Natural killer cell (primary cell): ENCODE measurements around the gene CCER1. TPM values are rescaled to one million over a fixed set of nuclear protein-coding genes. Genes with fewer than 3 reads are reported as not detected.

Source experiments
- ATAC-seq, 3 donors: fragments of 150-1000 bp in 2 of 3; fragments of 200-7000 bp in 1 of 3; cut with Tn5 transposase; 1 replicate in 1 of 3; 2 replicates in 2 of 3; pipeline ENCODE4 v1.10.0; 2021; ENCODE audit warnings: mild to moderate bottlenecking in 2 of 3, moderate library complexity in 2 of 3
- DNase-seq, 2 donors: peaks; one replicate each; pipeline versions ENCODE4 v3.0.0 to v3.0.0-alpha.2; 2013 to 2021; ENCODE audit warnings: mixed read lengths in 1 of 2
- H3K27ac ChIP-seq: one replicate; pipeline ENCODE4 v1.5.1; 2013; ENCODE audit warnings: mild to moderate bottlenecking, low read length
- H3K27me3 ChIP-seq: one replicate; pipeline ENCODE4 v1.6.1; 2013; ENCODE audit warnings: low read length; ENCODE audit not compliant: control insufficient read depth, insufficient read depth
- H3K36me3 ChIP-seq: one replicate; pipeline ENCODE4 v1.6.1; 2013; ENCODE audit warnings: low read length; ENCODE audit not compliant: control insufficient read depth, insufficient read depth
- H3K4me1 ChIP-seq: one replicate; pipeline ENCODE4 v1.6.1; 2013; ENCODE audit warnings: low read length; ENCODE audit not compliant: control insufficient read depth, insufficient read depth
- H3K4me3 ChIP-seq: one replicate; pipeline ENCODE4 v1.5.1; 2013; ENCODE audit warnings: low read length
- H3K9me3 ChIP-seq: one replicate; pipeline ENCODE4 v1.6.1; 2013; ENCODE audit warnings: low read length; ENCODE audit not compliant: control insufficient read depth, insufficient read depth
- H3K27ac Mint-ChIP-seq, 2 donors: one replicate each; pipeline ENCODE4 v1.8.0; 2022; ENCODE audit warnings: mild to moderate bottlenecking in 2 of 2, mixed read lengths in 2 of 2, moderate library complexity in 1 of 2
- H3K27me3 Mint-ChIP-seq, 2 donors: one replicate each; pipeline ENCODE4 v1.8.0; 2022; ENCODE audit warnings: low read depth in 2 of 2, mixed read lengths in 2 of 2
- H3K36me3 Mint-ChIP-seq: one replicate; pipeline ENCODE4 v1.8.0; 2022; ENCODE audit warnings: mixed read lengths
- H3K4me1 Mint-ChIP-seq, 2 donors: one replicate each; pipeline ENCODE4 v1.8.0; 2022; ENCODE audit warnings: mixed read lengths in 2 of 2
- H3K4me3 Mint-ChIP-seq: one replicate; pipeline ENCODE4 v1.8.0; 2022; ENCODE audit warnings: mild to moderate bottlenecking, moderate library complexity, mixed read lengths
- H3K9me3 Mint-ChIP-seq, 2 donors: one replicate each; pipeline ENCODE4 v1.8.0; 2022; ENCODE audit warnings: mixed read lengths in 2 of 2
- WGBS: methylation state at CpG from one replicate; pipeline ENCODE4 v1.1.7; 2013; ENCODE audit warnings: missing lambda C conversion rate; ENCODE audit not compliant: insufficient coverage; 5-methylcytosine and 5-hydroxymethylcytosine counted together
- intact Hi-C: fragments of 100-400 bp; cut with micrococcal nuclease; formaldehyde crosslinking; loops from one replicate; pipeline ENCODE4 v1.14.2; 2022
- total RNA-seq, 4 donors: library from RNA; stranded (reverse); fragments of 120-200 nt in 1 of 4; gene quantifications; one replicate each; pipeline versions ENCODE4 v1.2.3 to v1.2.4, GENCODE V29; 2013 to 2022
- TF ChIP-seq, protein P1 (sequence below): fragments of 200-600 bp; IDR thresholded peaks from one replicate; pipeline ENCODE4 v1.8.0; 2022; ENCODE audit warnings: antibody characterized with exemption

Gene CCER1
- total RNA-seq, 3 donors from 2014 or later (not counting 1 experiment from before 2014, with no cell fraction given) = not detected

GRCh38 chr12:90965204-90965603 is 10.2 kb upstream of the CCER1 start:
- Mint-ChIP-seq H3K9me3 (no peaks in the 10 kb centered on the region), H3K4me3 (no peak overlapping the region)
- H3K36me3 ChIP-seq = no peaks in the 10 kb centered on the region

GRCh38 chr12:90964616-90965015 is 9.6 kb upstream of the CCER1 start:
- no peaks in the 10 kb centered on the region for H3K36me3 Mint-ChIP-seq
- Histone ChIP-seq H3K36me3 (no peaks in the 10 kb centered on the region), H3K4me3 (no peak overlapping the region), H3K27ac (no peak overlapping the region), H3K27me3 (no peaks in the 10 kb centered on the region), H3K9me3 (no peaks in the 10 kb centered on the region), H3K4me1 (no peaks in the 10 kb centered on the region)
- H3K4me1 Mint-ChIP-seq = no peaks in the 10 kb centered on the region
- intact Hi-C loops = no loop called here
- ATAC-seq (no peak), DNase-seq (no peak)
- TF ChIP-seq, protein P1, sequence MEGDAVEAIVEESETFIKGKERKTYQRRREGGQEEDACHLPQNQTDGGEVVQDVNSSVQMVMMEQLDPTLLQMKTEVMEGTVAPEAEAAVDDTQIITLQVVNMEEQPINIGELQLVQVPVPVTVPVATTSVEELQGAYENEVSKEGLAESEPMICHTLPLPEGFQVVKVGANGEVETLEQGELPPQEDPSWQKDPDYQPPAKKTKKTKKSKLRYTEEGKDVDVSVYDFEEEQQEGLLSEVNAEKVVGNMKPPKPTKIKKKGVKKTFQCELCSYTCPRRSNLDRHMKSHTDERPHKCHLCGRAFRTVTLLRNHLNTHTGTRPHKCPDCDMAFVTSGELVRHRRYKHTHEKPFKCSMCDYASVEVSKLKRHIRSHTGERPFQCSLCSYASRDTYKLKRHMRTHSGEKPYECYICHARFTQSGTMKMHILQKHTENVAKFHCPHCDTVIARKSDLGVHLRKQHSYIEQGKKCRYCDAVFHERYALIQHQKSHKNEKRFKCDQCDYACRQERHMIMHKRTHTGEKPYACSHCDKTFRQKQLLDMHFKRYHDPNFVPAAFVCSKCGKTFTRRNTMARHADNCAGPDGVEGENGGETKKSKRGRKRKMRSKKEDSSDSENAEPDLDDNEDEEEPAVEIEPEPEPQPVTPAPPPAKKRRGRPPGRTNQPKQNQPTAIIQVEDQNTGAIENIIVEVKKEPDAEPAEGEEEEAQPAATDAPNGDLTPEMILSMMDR = no peak
- no peaks in the 10 kb centered on the region for H3K27me3 Mint-ChIP-seq
- no peaks in the 10 kb centered on the region for H3K9me3 Mint-ChIP-seq
- no peak overlapping the region for H3K27ac Mint-ChIP-seq
- H3K4me3 Mint-ChIP-seq = no peak overlapping the region
- no CpG with 5 or more reads among the region's 2 CpGs for WGBS

More at GRCh38 chr12:90965204-90965603, 10.2 kb upstream of the CCER1 start:
- no CpG with 5 or more reads among the region's 2 CpGs for WGBS
- no peak overlapping the region for H3K27ac Mint-ChIP-seq
- Histone ChIP-seq H3K9me3 (no peaks in the 10 kb centered on the region), H3K4me1 (no peaks in the 10 kb centered on the region), H3K4me3 (no peak overlapping the region), H3K27ac (no peak overlapping the region), H3K27me3 (no peaks in the 10 kb centered on the region)
- H3K27me3 Mint-ChIP-seq = no peaks in the 10 kb centered on the region
- ATAC-seq = no peak
- TF ChIP-seq, protein P1 = no peak
- no peaks in the 10 kb centered on the region for H3K4me1 Mint-ChIP-seq
- DNase-seq = no peak
- no peaks in the 10 kb centered on the region for H3K36me3 Mint-ChIP-seq
- intact Hi-C loops = no loop called here

DNA sequence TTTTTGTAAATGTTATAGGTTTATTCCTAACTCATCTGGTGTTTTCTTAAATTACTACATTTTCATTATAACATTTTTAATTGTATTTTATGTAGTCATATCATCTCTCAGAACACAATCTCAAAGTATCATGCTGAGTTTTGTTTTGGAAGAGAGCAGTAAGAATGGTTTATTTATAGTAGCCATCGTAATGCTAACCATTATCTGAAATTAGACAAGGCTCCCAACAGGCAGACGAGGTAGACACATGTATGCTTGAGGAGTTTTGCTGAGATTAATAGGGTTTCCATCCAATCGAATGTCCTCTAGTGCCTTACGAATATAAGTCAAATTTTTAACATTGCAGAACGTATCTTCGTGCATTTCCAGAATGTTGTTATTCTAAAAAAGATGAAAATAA is 9.0 kb upstream of the CCER1 start:
- DNase-seq (no peak), ATAC-seq (no peak)
- Mint-ChIP-seq H3K27me3 (no peaks in the 10 kb centered on the region), H3K36me3 (no peaks in the 10 kb centered on the region), H3K4me1 (no peaks in the 10 kb centered on the region), H3K27ac (no peak overlapping the region), H3K4me3 (no peak overlapping the region), H3K9me3 (no peaks in the 10 kb centered on the region)
- intact Hi-C loops = no loop called here
- Histone ChIP-seq H3K36me3 (no peaks in the 10 kb centered on the region), H3K4me3 (no peak overlapping the region), H3K27me3 (no peaks in the 10 kb centered on the region), H3K27ac (no peak overlapping the region), H3K9me3 (no peaks in the 10 kb centered on the region), H3K4me1 (no peaks in the 10 kb centered on the region)
- 90% methylated on average over 4 of the region's 6 CpGs for WGBS
- TF ChIP-seq, protein P1 = no peak

DNA sequence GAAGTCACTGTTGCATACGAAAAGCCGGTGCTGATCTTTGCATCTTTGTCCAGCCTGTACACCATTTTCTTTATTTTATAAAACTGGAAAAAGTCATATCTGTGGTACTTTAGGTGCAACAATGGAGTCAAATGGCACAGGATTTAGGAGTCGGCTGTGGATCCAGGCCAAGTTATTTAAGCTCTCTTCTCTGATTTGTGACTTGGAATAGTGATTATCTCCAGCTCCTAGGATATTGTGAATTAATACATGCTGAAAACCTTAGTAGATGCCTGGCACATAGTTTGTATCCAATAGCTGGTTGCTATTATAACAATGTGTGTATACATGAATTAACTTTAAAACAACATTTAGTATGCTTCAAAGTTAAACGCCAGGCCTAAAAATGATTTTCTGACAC is 6.2 kb upstream of the CCER1 start:
- Mint-ChIP-seq H3K4me3 (no peak overlapping the region), H3K36me3 (no peaks in the 10 kb centered on the region), H3K27ac (no peak overlapping the region), H3K27me3 (no peaks in the 10 kb centered on the region), H3K4me1 (no peaks in the 10 kb centered on the region), H3K9me3 (no peaks in the 10 kb centered on the region)
- H3K9me3 ChIP-seq = no peaks in the 10 kb centered on the region
- no peaks in the 10 kb centered on the region for H3K4me1 ChIP-seq
- 91% methylated on average over 3 of the region's 4 CpGs for WGBS
- H3K27me3 ChIP-seq = no peaks in the 10 kb centered on the region
- DNase-seq = no peak
- intact Hi-C loops = no loop called here
- ATAC-seq = no peak
- no peaks in the 10 kb centered on the region for H3K36me3 ChIP-seq
- TF ChIP-seq, protein P1 = no peak
- H3K4me3 ChIP-seq = no peak overlapping the region
- H3K27ac ChIP-seq = no peak overlapping the region
